GM19468 (cell line): ENCODE results near the gene ZNF10.

Source experiments
- ATAC-seq: cut with Tn5 transposase; IDR thresholded peaks from one replicate; pipeline ENCODE4 v1.9.1; 2021; ENCODE audit warnings: mild to moderate bottlenecking, moderate library complexity, moderate number of reproducible peaks; ENCODE audit not compliant: unreplicated experiment; ENCODE audit errors: extremely low read depth

Gene ZNF10

GRCh38 chr12:133190176-133190575 is 59.7 kb downstream of the ZNF10 start:
- ATAC-seq = no peak

GRCh38 chr12:133192847-133193246 is 62.4 kb downstream of the ZNF10 start:
- ATAC-seq = no peak

GRCh38 chr12:133201888-133202287 is 71.5 kb downstream of the ZNF10 start:
- ATAC-seq = no peak

- ATAC-seq = no peak
Measured at GRCh38 chr12:133202493-133203343, 72.3 kb downstream of the ZNF10 start.

- ATAC-seq = no peak
Measured at GRCh38 chr12:133203344-133204263, 73.2 kb downstream of the ZNF10 start.

- ATAC-seq = no peak
Measured at GRCh38 chr12:133204264-133204603, 73.8 kb downstream of the ZNF10 start.

- no peak for ATAC-seq
Measured at GRCh38 chr12:133206390-133206789, 76.0 kb downstream of the ZNF10 start.
